Measurements from ENCODE around the gene SENP8.
A peak's percentile ranks its signal among the peaks of the same experiment; 100 is the strongest.

SENP8 gene

DNA sequence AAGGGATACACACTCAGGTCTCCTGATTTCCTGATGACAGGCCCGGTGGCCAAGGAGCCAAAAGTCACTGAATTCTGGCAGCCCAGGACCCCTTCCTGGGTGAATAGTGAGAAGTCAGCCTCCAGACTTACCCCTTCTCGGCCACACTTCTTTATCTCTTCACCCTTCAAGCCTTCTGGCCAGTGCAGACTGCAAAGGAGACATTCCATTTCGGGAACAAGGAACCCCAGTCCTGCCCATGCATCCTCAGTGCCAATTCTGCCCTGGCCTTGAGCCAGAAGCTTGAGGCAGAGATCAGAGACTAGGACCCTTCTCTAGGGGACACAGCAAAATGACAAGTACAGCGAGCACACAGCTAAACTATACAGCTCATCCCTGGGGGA lies 50.6 kb downstream of the SENP8 start:
- Histone ChIP-seq H3K4me2 (ENCODE audit: low read depth, low read length, poor library complexity, severe bottlenecking) (peak overlapping the region; percentile 93), H3K4me1 (ENCODE audit: insufficient read depth, low read length, poor library complexity, severe bottlenecking) (peaks cover 31% of the 10 kb centered on the region), H3K9ac (ENCODE audit: low read depth, low read length, poor library complexity, severe bottlenecking) (peak overlapping the region; percentile 78), H3K27me3 (ENCODE audit: insufficient read depth, low read length, poor library complexity, severe bottlenecking) (no peaks in the 10 kb centered on the region), H3K79me2 (ENCODE audit: insufficient read depth, low read length) (no peaks in the 10 kb centered on the region), H2AFZ (ENCODE audit: low read length) (peak overlapping the region; percentile 20; the same call in 1 of the 2 replicates), H3K9me2 (replicated peaks; ENCODE audit: low read depth, low read length) (no peaks in the 10 kb centered on the region), H3K36me3 (ENCODE audit: insufficient read depth, low read length) (no peaks in the 10 kb centered on the region), H4K20me1 (ENCODE audit: insufficient read depth, low read length, poor library complexity, severe bottlenecking) (no peaks in the 10 kb centered on the region), H3K4me3 (ENCODE audit: low read length, poor library complexity, severe bottlenecking) (peak overlapping the region; percentile 62), H3F3A (ENCODE audit: low read depth) (no peaks in the 10 kb centered on the region; the same call in 1 of the 2 replicates), H3K9me3 (ENCODE audit: insufficient read depth, low read depth, low read length) (no peaks in the 10 kb centered on the region)
- TF ChIP-seq CTCF (conservative IDR thresholded peaks at IDR 0.05; ENCODE audit: low read length), result no peak
- no peak for TF ChIP-seq EZH2phosphoT487 (IDR thresholded peaks at IDR 0.05; ENCODE audit: borderline replicate concordance)

DNA sequence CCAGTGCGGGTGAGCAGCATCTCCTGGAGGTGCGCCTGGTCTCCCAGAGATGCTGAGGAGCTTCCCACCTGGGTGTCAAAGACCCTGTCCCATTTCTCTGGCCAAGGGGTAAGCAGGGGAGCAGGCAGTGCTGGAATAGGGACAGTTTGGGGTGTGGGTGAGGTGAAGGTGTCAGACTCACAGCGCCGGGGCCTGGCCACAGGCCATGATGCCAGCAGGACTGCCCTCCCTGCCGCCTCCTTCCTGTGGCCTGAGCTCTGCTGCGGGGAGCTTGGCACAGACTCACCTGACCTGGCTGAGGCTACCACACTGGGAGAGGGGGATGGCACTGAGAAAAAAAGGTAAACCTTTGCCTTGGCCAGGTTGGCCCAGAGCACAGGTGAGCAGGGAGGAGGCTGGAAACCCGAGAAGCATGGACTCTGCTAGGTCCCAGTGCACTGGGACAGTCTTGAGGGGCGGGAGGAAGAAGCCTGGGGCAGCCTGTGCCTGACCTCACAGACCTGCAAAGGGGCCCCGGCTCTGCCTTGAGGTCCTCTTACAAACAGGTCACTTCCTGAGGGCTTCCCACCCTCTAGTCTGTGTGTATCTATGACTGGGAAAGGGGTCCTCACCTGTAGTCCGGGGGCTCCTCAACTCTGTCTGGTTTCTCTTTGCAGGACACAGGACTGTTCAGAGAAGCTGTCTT lies 51.2 kb downstream of the SENP8 start:
- H3K4me1 ChIP-seq (ENCODE audit: insufficient read depth, low read length, poor library complexity, severe bottlenecking), result peaks cover 34% of the 10 kb centered on the region
- peak overlapping the region; percentile 62 for H3K4me3 ChIP-seq (ENCODE audit: low read length, poor library complexity, severe bottlenecking)
- H4K20me1 ChIP-seq (ENCODE audit: insufficient read depth, low read length, poor library complexity, severe bottlenecking), result no peaks in the 10 kb centered on the region
- H3K4me2 ChIP-seq (ENCODE audit: low read depth, low read length, poor library complexity, severe bottlenecking), result peak overlapping the region; percentile 93
- no peaks in the 10 kb centered on the region for H3K9me3 ChIP-seq (ENCODE audit: insufficient read depth, low read depth, low read length)
- H3K79me2 ChIP-seq (ENCODE audit: insufficient read depth, low read length), result no peaks in the 10 kb centered on the region
- H3F3A ChIP-seq (ENCODE audit: low read depth), result no peaks in the 10 kb centered on the region; the same call in 1 of the 2 replicates
- no peaks in the 10 kb centered on the region for H3K36me3 ChIP-seq (ENCODE audit: insufficient read depth, low read length)
- H2AFZ ChIP-seq (ENCODE audit: low read length), result no peak overlapping the region; the same call in 1 of the 2 replicates
- H3K9ac ChIP-seq (ENCODE audit: low read depth, low read length, poor library complexity, severe bottlenecking), result peak overlapping the region; percentile 78
- TF ChIP-seq EZH2phosphoT487 (IDR thresholded peaks at IDR 0.05; ENCODE audit: borderline replicate concordance), result no peak
- no peak for TF ChIP-seq CTCF (conservative IDR thresholded peaks at IDR 0.05; ENCODE audit: low read length)
- no peaks in the 10 kb centered on the region for H3K27me3 ChIP-seq (ENCODE audit: insufficient read depth, low read length, poor library complexity, severe bottlenecking)
- no peaks in the 10 kb centered on the region for H3K9me2 ChIP-seq (replicated peaks; ENCODE audit: low read depth, low read length)

DNA sequence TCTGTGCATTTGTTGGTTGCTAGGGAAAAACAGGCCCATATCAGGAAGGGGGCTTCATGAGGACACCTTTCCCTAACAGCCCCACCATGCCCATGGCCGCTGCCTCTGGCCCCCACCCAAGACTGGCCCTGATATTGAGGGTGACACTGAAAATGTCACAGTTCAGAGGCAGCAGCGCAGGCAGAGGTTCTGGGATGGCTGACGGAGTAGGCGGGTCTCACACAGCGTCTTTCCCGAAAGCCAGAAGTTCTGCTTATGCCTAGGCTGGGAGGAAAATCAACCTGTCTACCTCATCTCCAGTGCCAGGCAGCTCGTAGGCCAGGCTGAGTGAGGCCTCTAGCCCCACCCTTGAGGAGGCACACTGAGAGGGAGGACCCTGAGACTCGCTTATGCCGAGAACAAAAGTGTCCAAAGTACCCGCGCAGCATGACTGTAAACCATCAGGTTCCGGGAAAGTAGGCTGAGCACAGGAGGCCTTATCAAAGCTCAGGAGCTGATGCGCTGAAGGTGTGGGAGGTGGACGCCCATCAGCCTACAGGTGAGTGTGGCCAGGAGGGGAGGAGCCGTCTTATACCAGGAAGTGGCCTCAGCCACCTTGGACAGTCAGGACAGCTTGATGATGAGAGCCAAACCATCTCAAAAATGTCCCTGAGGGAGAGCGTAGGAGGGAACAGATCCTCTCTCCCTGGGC lies 51.9 kb downstream of the SENP8 start:
- Histone ChIP-seq H3K9me3 (ENCODE audit: insufficient read depth, low read depth, low read length) (no peaks in the 10 kb centered on the region), H3K79me2 (ENCODE audit: insufficient read depth, low read length) (no peaks in the 10 kb centered on the region), H3K27me3 (ENCODE audit: insufficient read depth, low read length, poor library complexity, severe bottlenecking) (no peaks in the 10 kb centered on the region), H3K4me1 (ENCODE audit: insufficient read depth, low read length, poor library complexity, severe bottlenecking) (peaks cover 40% of the 10 kb centered on the region), H2AFZ (ENCODE audit: low read length) (no peak overlapping the region; the same call in 1 of the 2 replicates), H3K9me2 (replicated peaks; ENCODE audit: low read depth, low read length) (no peaks in the 10 kb centered on the region), H3K4me3 (ENCODE audit: low read length, poor library complexity, severe bottlenecking) (no peak overlapping the region), H4K20me1 (ENCODE audit: insufficient read depth, low read length, poor library complexity, severe bottlenecking) (no peaks in the 10 kb centered on the region), H3K4me2 (ENCODE audit: low read depth, low read length, poor library complexity, severe bottlenecking) (peak overlapping the region; percentile 93), H3K9ac (ENCODE audit: low read depth, low read length, poor library complexity, severe bottlenecking) (peak overlapping the region; percentile 78), H3F3A (ENCODE audit: low read depth) (no peaks in the 10 kb centered on the region; the same call in 1 of the 2 replicates), H3K36me3 (ENCODE audit: insufficient read depth, low read length) (no peaks in the 10 kb centered on the region)
- no peak for TF ChIP-seq CTCF (conservative IDR thresholded peaks at IDR 0.05; ENCODE audit: low read length)
- no peak for TF ChIP-seq EZH2phosphoT487 (IDR thresholded peaks at IDR 0.05; ENCODE audit: borderline replicate concordance)

All from Loucy (cell line).